GM23338 (cell line): ENCODE measurements around the gene DYSF. TPM values are rescaled to one million over a fixed set of nuclear protein-coding genes. Genes with fewer than 3 reads are reported as not detected.

ENCODE experiments used
- ATAC-seq: fragments of 200-7000 bp; cut with Tn5 transposase; 3 replicates; pipeline ENCODE4 v1.9.1; 2020
- DNase-seq: peaks from one replicate; pipeline ENCODE4 v3.0.0-alpha.2; 2015; ENCODE audit warnings: low spot score
- H2AFZ ChIP-seq: fragments of 200-600 bp; sonication (generic); 2 replicates; pipeline ENCODE4 v1.8.0; 2016; ENCODE audit warnings: antibody characterized with exemption, mild to moderate bottlenecking, moderate library complexity
- H3F3A ChIP-seq: fragments of 200-600 bp; sonication (generic); replicated peaks from 2 replicates; pipeline ENCODE4 v1.8.0; 2017; ENCODE audit warnings: antibody characterized with exemption, mixed run types, low read depth
- H3K27ac ChIP-seq: fragments of 200-600 bp; sonication (generic); 2 replicates; pipeline ENCODE4 v1.6.1; 2016; ENCODE audit warnings: low read depth
- H3K27me3 ChIP-seq: fragments of 200-600 bp; sonication (generic); 2 replicates; pipeline ENCODE4 v1.8.0; 2016; ENCODE audit warnings: mild to moderate bottlenecking, mixed run types, moderate library complexity; ENCODE audit not compliant: insufficient read depth
- H3K36me3 ChIP-seq: fragments of 200-600 bp; sonication (generic); 2 replicates; pipeline ENCODE4 v1.8.0; 2016; ENCODE audit warnings: mild to moderate bottlenecking; ENCODE audit not compliant: insufficient read depth
- H3K4me1 ChIP-seq: fragments of 200-600 bp; sonication (generic); 2 replicates; pipeline ENCODE4 v1.8.0; 2016; ENCODE audit warnings: mild to moderate bottlenecking, moderate library complexity; ENCODE audit not compliant: insufficient read depth
- H3K4me2 ChIP-seq: fragments of 200-600 bp; sonication (generic); 2 replicates; pipeline ENCODE4 v1.7.1; 2017; ENCODE audit warnings: mixed run types
- H3K4me3 ChIP-seq: fragments of 200-600 bp; sonication (generic); 2 replicates; pipeline ENCODE4 v1.6.1; 2016; ENCODE audit warnings: mixed run types
- H3K79me2 ChIP-seq: fragments of 200-600 bp; sonication (generic); replicated peaks from 2 replicates; pipeline ENCODE4 v1.8.0; 2017; ENCODE audit warnings: mild to moderate bottlenecking; ENCODE audit not compliant: insufficient read depth
- H3K9me2 ChIP-seq: fragments of 200-600 bp; sonication (generic); 2 replicates; pipeline ENCODE4 v1.8.0; 2017; ENCODE audit not compliant: insufficient read depth
- H4K20me1 ChIP-seq: fragments of 200-600 bp; sonication (generic); replicated peaks from 2 replicates; pipeline ENCODE4 v1.8.0; 2017; ENCODE audit warnings: mild to moderate bottlenecking; ENCODE audit not compliant: insufficient read depth
- H3K27ac Mint-ChIP-seq: 2 replicates; pipeline ENCODE4 v1.8.0; 2020; ENCODE audit warnings: inconsistent platforms, mild to moderate bottlenecking, moderate library complexity, mixed read lengths
- H3K27me3 Mint-ChIP-seq: 3 replicates; pipeline ENCODE4 v1.8.0; 2022; ENCODE audit warnings: low read depth, mild to moderate bottlenecking, moderate library complexity, mixed read lengths, inconsistent platforms; ENCODE audit not compliant: insufficient read depth, poor library complexity
- H3K36me3 Mint-ChIP-seq: 3 replicates; pipeline ENCODE4 v1.8.0; 2021; ENCODE audit warnings: low read depth, mild to moderate bottlenecking, inconsistent platforms, moderate library complexity, mixed read lengths
- H3K4me1 Mint-ChIP-seq: 3 replicates; pipeline ENCODE4 v1.8.0; 2020; ENCODE audit warnings: mild to moderate bottlenecking, inconsistent platforms, mixed read lengths
- H3K4me3 Mint-ChIP-seq: 3 replicates; pipeline ENCODE4 v1.8.0; 2021; ENCODE audit warnings: moderate library complexity, mild to moderate bottlenecking, inconsistent platforms, mixed read lengths
- H3K9me3 Mint-ChIP-seq: 3 replicates; pipeline ENCODE4 v1.8.0; 2020; ENCODE audit warnings: moderate library complexity, mild to moderate bottlenecking, inconsistent platforms, mixed read lengths
- CTCF ChIP-seq, 2 experiments: fragments of 200-600 bp in 1 of 2; sonication (generic) in 1 of 2; conservative IDR thresholded peaks; 2 replicates each; pipeline versions ENCODE4 v1.5.1 to v1.6.1; 2016 to 2017; ENCODE audit warnings: antibody characterized with exemption in 2 of 2, low read depth in 2 of 2, mild to moderate bottlenecking in 2 of 2, moderate library complexity in 1 of 2
- EZH2phosphoT487 ChIP-seq: fragments of 200-600 bp; sonication (generic); IDR thresholded peaks from one replicate; pipeline ENCODE4 v1.8.1; 2018; ENCODE audit warnings: antibody characterized with exemption; ENCODE audit not compliant: unreplicated experiment
- NANOG ChIP-seq: IDR thresholded peaks from 2 replicates; pipeline ENCODE4 v1.6.1; 2016; ENCODE audit warnings: antibody characterized with exemption, borderline replicate concordance
- ZNF114 ChIP-seq: fragments of 250-450 bp; sonication (Bioruptor Pico); IDR thresholded peaks from 2 replicates; pipeline ENCODE4 v1.5.0; 2020; ENCODE audit warnings: mild to moderate bottlenecking, moderate library complexity
- ZNF462 ChIP-seq: fragments of 250-450 bp; sonication (Bioruptor Pico); IDR thresholded peaks from 2 replicates; pipeline ENCODE4 v1.5.0; 2020; ENCODE audit warnings: mild to moderate bottlenecking, moderate library complexity
- polyA plus RNA-seq: library from polyadenylated mRNA; unstranded; fragments of >200 nt; fragmentation: Nextera tagmentation; extraction: Ambion mirVana; gene quantifications from 2 replicates; pipeline ENCODE4 v1.2.1, GENCODE V29; 2016
- total RNA-seq: library from RNA; depleted of rRNA; stranded (reverse); fragments of >200 nt; shearing (Covaris generic); gene quantifications from 2 replicates; pipeline ENCODE4 v1.2.3, GENCODE V29; 2014

Gene DYSF
- total and polyA plus RNA-seq, 2 experiments from 2014 or later: 7.3 to 21.3 TPM

- no peak for TF ChIP-seq ZNF462 (CRISPR knock-in tag)
Measured at GRCh38 chr2:71446505-71446904, 6.9 kb upstream of the DYSF start (continued).

- DNase-seq: no peak
- Histone ChIP-seq H3K9me2 (no peaks in the 10 kb centered on the region), H3K4me3 (no peak overlapping the region), H3K27ac (no peak overlapping the region), H3F3A (peaks cover 9% of the 10 kb centered on the region; the same call in 1 of the 2 replicates), H4K20me1 (no peaks in the 10 kb centered on the region; the same call in none of the 2 replicates), H2AFZ (no peak overlapping the region), H3K27me3 (peaks cover 27% of the 10 kb centered on the region), H3K4me2 (no peak overlapping the region), H3K4me1 (peaks cover 17% of the 10 kb centered on the region), H3K79me2 (no peaks in the 10 kb centered on the region), H3K36me3 (no peaks in the 10 kb centered on the region)
- Mint-ChIP-seq H3K4me1 (peaks cover 35% of the 10 kb centered on the region), H3K36me3 (no peaks in the 10 kb centered on the region), H3K9me3 (no peaks in the 10 kb centered on the region), H3K27ac (no peak overlapping the region), H3K4me3 (no peak overlapping the region), H3K27me3 (peaks cover 17% of the 10 kb centered on the region)
- no peak for ATAC-seq
- TF ChIP-seq EZH2phosphoT487 (no peak), ZNF114 (no peak), CTCF (conservative IDR thresholded peaks at IDR 0.05; ENCODE audit: low read depth in 2 of 2) (no peak), NANOG (no peak), ZNF462 (CRISPR knock-in tag) (no peak)
Measured at GRCh38 chr2:71449343-71449742, 4.0 kb upstream of the DYSF start.
